Vagina (tissue), 2 donors: ENCODE measurements around the gene FAM98C. TPM values are rescaled to one million over a fixed set of nuclear protein-coding genes. Genes with fewer than 3 reads are reported as not detected.

Experiments used
- DNase-seq, 2 donors: peaks; one replicate each; pipeline ENCODE4 v3.0.0-alpha.2; 2017; ENCODE audit errors: extremely low spot score in 2 of 2
- H3K27ac ChIP-seq: fragments of 200-600 bp; sonication (generic); one replicate; pipeline ENCODE4 v1.5.1; 2019
- H3K27me3 ChIP-seq: fragments of 200-600 bp; sonication (generic); one replicate; pipeline ENCODE4 v1.5.1; 2019
- H3K36me3 ChIP-seq, 2 donors: fragments of 200-600 bp; sonication (generic); one replicate each; pipeline ENCODE4 v1.5.1; 2017 to 2019
- H3K4me1 ChIP-seq: fragments of 200-600 bp; sonication (generic); one replicate; pipeline ENCODE4 v1.5.1; 2019
- H3K4me3 ChIP-seq, 2 donors: fragments of 200-600 bp; sonication (generic); 1 replicate in 1 of 2; 2 replicates in 1 of 2; pipeline ENCODE4 v1.5.1; 2016 to 2019
- H3K9me3 ChIP-seq: fragments of 200-600 bp; sonication (generic); one replicate; pipeline ENCODE4 v1.5.1; 2019
- POLR2A ChIP-seq, 2 donors: fragments of 450-650 bp; IDR thresholded peaks; one replicate each; pipeline ENCODE4 v1.6.1; 2017; ENCODE audit warnings: antibody characterized with exemption in 2 of 2, mild to moderate bottlenecking in 2 of 2, moderate library complexity in 2 of 2
- POLR2AphosphoS5 ChIP-seq, 2 donors: sonication (generic); formaldehyde crosslinking; IDR thresholded peaks; one replicate each; pipeline ENCODE4 v1.9.0; 2017; ENCODE audit warnings: antibody characterized with exemption in 2 of 2, mild to moderate bottlenecking in 2 of 2, low read depth in 1 of 2; ENCODE audit not compliant: insufficient read depth in 1 of 2
- intact Hi-C: fragments of 100-400 bp; cut with DNase I; formaldehyde crosslinking; loops from one replicate; pipeline ENCODE4 v1.15.1; 2023
- total RNA-seq: library from RNA; depleted of rRNA; stranded (reverse); fragments of >200 nt; gene quantifications from one replicate; pipeline ENCODE4 v1.2.3, GENCODE V29; 2016
- TF ChIP-seq, protein P1 (sequence below), 3 experiments: fragments of 450-650 bp in 2 of 3; fragments of 200-600 bp in 1 of 3; sonication (generic) in 1 of 3; IDR thresholded peaks; one replicate each; pipeline ENCODE4 v1.5.1; 2017 to 2019; ENCODE audit warnings: antibody characterized with exemption in 3 of 3, mild to moderate bottlenecking in 2 of 3, moderate library complexity in 2 of 3

Gene FAM98C
- total RNA-seq, 1 donor from 2014 or later: 32.7 TPM

DNA sequence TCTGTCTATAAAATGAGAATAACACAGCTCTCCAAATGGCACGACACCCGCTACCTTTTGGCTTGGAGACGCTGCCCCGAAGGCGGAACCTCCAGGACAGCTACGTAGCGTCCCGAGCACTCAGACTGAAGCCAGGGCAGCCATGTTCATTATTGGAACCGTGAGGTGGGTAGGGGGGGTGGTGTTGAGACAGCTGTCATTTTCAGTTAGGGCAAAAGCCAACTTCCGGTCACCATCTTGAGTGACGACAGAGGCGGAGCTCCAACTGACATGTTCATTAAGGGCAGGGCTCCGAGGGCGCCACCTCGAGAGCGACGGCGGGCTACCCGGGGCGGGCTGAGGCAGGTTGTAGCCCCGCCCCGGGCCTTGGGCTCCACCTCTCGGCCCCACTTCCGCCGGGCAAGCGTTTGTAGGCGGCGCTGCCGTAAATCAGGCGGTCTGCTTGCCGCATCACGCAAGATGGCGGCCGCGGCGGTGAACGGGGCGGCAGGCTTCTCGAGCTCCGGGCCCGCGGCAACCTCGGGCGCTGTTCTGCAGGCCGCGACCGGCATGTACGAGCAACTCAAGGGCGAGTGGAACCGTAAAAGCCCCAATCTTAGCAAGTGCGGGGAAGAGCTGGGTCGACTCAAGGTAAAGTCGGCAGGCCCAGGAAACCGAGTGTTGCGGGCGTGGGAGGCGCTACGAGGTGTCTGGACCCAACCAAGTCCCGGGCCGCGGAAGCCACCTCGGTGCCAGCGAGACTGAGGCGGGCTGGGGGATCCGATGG, 28.4 kb upstream of the FAM98C start, which contains the start of gene PSMD8:
TSS of gene PSMD8 (plus strand) at position 240 of the 766 bp plus-strand sequence. CDS start at position 271, 31 bp downstream.
- peak; percentile 99 to 100 for DNase-seq
- H3K4me1 ChIP-seq: peaks cover 29% of the 10 kb centered on the region
- peak within 1 kb of the TSS; percentile 92 to 97 for H3K4me3 ChIP-seq
- H3K9me3 ChIP-seq: no peaks in the 10 kb centered on the region
- intact Hi-C loops: no loop called here
- peaks cover 0 to 17% of the 10 kb centered on the region in 2 donors for H3K36me3 ChIP-seq
- TF ChIP-seq, protein P1, sequence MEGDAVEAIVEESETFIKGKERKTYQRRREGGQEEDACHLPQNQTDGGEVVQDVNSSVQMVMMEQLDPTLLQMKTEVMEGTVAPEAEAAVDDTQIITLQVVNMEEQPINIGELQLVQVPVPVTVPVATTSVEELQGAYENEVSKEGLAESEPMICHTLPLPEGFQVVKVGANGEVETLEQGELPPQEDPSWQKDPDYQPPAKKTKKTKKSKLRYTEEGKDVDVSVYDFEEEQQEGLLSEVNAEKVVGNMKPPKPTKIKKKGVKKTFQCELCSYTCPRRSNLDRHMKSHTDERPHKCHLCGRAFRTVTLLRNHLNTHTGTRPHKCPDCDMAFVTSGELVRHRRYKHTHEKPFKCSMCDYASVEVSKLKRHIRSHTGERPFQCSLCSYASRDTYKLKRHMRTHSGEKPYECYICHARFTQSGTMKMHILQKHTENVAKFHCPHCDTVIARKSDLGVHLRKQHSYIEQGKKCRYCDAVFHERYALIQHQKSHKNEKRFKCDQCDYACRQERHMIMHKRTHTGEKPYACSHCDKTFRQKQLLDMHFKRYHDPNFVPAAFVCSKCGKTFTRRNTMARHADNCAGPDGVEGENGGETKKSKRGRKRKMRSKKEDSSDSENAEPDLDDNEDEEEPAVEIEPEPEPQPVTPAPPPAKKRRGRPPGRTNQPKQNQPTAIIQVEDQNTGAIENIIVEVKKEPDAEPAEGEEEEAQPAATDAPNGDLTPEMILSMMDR (IDR thresholded peaks at IDR 0.05): no peak
- TF ChIP-seq POLR2AphosphoS5 (IDR thresholded peaks at IDR 0.05; ENCODE audit: insufficient read depth in 1 of 2, low read depth in 1 of 2): peak; percentile 97 to 98
- peak; percentile 46 to 84 for TF ChIP-seq POLR2A (IDR thresholded peaks at IDR 0.05)
- H3K27ac ChIP-seq: peak within 1 kb of the TSS; percentile 88
- H3K27me3 ChIP-seq: no peaks in the 10 kb centered on the region

DNA sequence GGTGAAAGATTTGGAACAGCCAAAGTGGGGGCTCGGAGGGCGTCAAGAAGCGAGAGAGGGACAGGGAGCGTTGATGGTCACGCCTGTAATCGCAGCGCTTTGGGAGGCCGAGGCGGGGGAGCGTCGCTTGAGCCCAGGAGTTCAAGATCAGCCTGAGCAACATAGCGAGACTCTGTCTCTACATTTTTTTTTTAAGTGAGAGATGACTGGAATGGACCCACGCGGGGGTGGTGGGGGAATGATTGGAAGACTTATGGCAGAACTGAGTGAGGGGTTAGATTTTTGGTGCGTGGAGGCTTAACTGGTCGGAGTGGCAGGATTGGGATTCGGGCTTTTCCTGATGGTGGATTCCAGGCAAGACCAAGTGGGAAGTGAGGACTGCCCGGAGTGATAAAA, 27.8 kb upstream of the FAM98C start:
- intact Hi-C loops: no loop called here
- Histone ChIP-seq H3K27me3 (no peaks in the 10 kb centered on the region), H3K4me1 (peaks cover 29% of the 10 kb centered on the region), H3K27ac (peak overlapping the region; percentile 88), H3K9me3 (no peaks in the 10 kb centered on the region), H3K36me3 (peaks cover 0 to 21% of the 10 kb centered on the region in 2 donors), H3K4me3 (peak overlapping the region; percentile 92 to 97)
- DNase-seq: no peak
- TF ChIP-seq POLR2AphosphoS5 (IDR thresholded peaks at IDR 0.05; ENCODE audit: insufficient read depth in 1 of 2, low read depth in 1 of 2) (no peak), POLR2A (IDR thresholded peaks at IDR 0.05) (no peak)

DNA sequence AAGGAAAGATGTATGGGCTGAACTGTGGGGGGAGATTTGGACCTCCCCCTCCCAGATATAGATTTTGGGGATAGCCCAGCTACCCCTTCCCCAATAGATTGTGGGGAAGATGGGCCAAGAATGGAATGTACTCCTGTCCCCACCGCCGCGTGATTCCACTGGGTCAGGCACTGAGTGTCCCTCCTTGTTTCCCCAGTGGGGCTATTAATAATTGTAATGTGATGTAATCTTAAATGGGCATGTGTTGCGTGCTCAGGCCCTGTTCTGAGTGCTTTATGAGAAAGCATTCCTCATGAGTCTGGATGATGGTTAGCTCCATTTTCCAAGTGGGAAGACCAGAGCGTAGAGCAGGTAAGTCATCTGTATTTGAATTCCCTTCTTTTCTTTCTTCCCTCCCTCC, 27.1 kb upstream of the FAM98C start:
- Histone ChIP-seq H3K9me3 (no peaks in the 10 kb centered on the region), H3K27ac (peak overlapping the region; percentile 88), H3K27me3 (no peaks in the 10 kb centered on the region), H3K4me1 (peaks cover 29% of the 10 kb centered on the region), H3K36me3 (peaks cover 0 to 28% of the 10 kb centered on the region in 2 donors), H3K4me3 (peak overlapping the region; percentile 92 to 97)
- no peak for DNase-seq
- TF ChIP-seq POLR2A (IDR thresholded peaks at IDR 0.05) (no peak), POLR2AphosphoS5 (IDR thresholded peaks at IDR 0.05; ENCODE audit: insufficient read depth in 1 of 2, low read depth in 1 of 2) (no peak)
- TF ChIP-seq, protein P1 (IDR thresholded peaks at IDR 0.05): no peak
- intact Hi-C loops: no loop called here

DNA sequence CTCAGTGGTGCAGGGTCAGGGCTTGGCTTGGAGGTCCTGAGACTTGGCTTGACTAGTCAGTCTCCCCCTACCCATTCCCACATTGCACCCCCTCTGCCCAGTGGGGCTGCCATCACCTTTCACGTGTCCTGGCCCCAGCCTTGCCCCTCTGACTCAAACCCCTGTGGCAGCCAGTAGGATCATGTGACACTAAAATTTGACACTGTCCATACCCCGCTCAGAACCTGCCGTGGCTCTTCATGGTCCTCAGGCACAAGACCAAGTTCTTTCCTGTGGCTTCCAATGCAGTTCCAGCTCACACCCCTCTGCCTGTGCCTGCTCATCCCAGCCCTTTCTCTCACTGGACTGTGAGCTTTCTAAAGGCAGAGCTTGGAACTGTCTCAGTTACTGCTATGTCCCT, 26.3 kb upstream of the FAM98C start:
- H3K4me3 ChIP-seq: no peak overlapping the region
- no peaks in the 10 kb centered on the region for H3K9me3 ChIP-seq
- no peak overlapping the region for H3K27ac ChIP-seq
- DNase-seq: no peak
- TF ChIP-seq, protein P1 (IDR thresholded peaks at IDR 0.05): no peak
- no peak for TF ChIP-seq POLR2AphosphoS5 (IDR thresholded peaks at IDR 0.05; ENCODE audit: insufficient read depth in 1 of 2, low read depth in 1 of 2)
- peaks cover 29% of the 10 kb centered on the region for H3K4me1 ChIP-seq
- intact Hi-C loops: no loop called here
- H3K36me3 ChIP-seq: peaks cover 0 to 36% of the 10 kb centered on the region in 2 donors
- H3K27me3 ChIP-seq: no peaks in the 10 kb centered on the region

DNA sequence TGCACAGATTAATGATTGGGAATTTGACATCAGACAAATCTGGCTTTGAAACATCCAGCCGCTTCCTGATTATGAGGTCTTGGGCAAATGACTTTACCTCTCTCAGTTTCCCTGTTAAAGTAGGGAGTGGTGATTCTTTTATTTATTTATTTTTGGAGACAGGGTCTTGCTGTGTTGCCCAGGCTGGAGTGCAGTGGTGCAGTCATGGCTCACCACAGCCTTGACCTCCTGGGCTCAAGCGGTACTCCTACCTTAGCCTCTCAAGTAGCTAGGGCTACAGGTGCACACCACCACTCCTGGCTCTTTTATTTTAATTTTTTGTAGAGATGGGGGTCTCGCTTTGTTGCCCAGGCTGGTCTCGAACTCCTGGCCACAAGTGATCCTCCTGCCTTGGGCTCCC, 25.8 kb upstream of the FAM98C start:
- DNase-seq: no peak
- Histone ChIP-seq H3K27ac (no peak overlapping the region), H3K27me3 (no peaks in the 10 kb centered on the region), H3K36me3 (peaks cover 0 to 41% of the 10 kb centered on the region in 2 donors), H3K4me3 (no peak overlapping the region), H3K9me3 (no peaks in the 10 kb centered on the region), H3K4me1 (peaks cover 29% of the 10 kb centered on the region)
- intact Hi-C loops: no loop called here
- TF ChIP-seq POLR2A (IDR thresholded peaks at IDR 0.05) (no peak), POLR2AphosphoS5 (IDR thresholded peaks at IDR 0.05; ENCODE audit: insufficient read depth in 1 of 2, low read depth in 1 of 2) (no peak)
- TF ChIP-seq, protein P1 (IDR thresholded peaks at IDR 0.05): no peak
